Cardiac septum (tissue), 1 donor: ENCODE results near the gene OR52K2. TPM values are rescaled to one million over a fixed set of nuclear protein-coding genes. Genes with fewer than 3 reads are reported as not detected.
"Not testable (repeated sequence)": the region's sequence is repeated elsewhere in the genome, so short reads cannot be mapped to it uniquely, and the experiment has no call there.

Source experiments
- DNase-seq: peaks from one replicate; pipeline ENCODE4 v3.0.0-alpha.2; 2020; ENCODE audit warnings: low spot score
- intact Hi-C: fragments of 100-400 bp; cut with DNase I; formaldehyde crosslinking; loops from one replicate; pipeline ENCODE4 v1.14.0; 2022
- total RNA-seq: library from RNA; stranded (reverse); fragmentation: NEBNext Ultra II Directional; extraction: Animal tissue kit (Norgen Biotek cat#: 25700); gene quantifications from one replicate; pipeline ENCODE4 v1.2.1, GENCODE V29; 2021
- donor health status: DM: no; HTN: no; CAD: no.

Gene OR52K2
- total RNA-seq, 1 donor from 2014 or later: not detected

- intact Hi-C loops: no loop called here
- DNase-seq: no peak
Measured at GRCh38 chr11:4467811-4468606, 18.9 kb downstream of the OR52K2 start.

GRCh38 chr11:4479644-4480043 lies 30.5 kb downstream of the OR52K2 start:
- no peak for DNase-seq
- intact Hi-C loops: no loop called here

GRCh38 chr11:4480577-4481239 lies 31.6 kb downstream of the OR52K2 start:
- intact Hi-C loops: no loop called here
- DNase-seq: no peak

- intact Hi-C loops: no loop called here
- no peak for DNase-seq
Measured at GRCh38 chr11:4481240-4481582, 32.1 kb downstream of the OR52K2 start.

- DNase-seq: no peak
- intact Hi-C loops: no loop called here
Measured at GRCh38 chr11:4482445-4482844, 33.4 kb downstream of the OR52K2 start, which contains the start of gene OR52K1. Gene OR52K1, plus strand, starts transcription at chr11:4482646. Its CDS starts 6,255 bp downstream, at chr11:4488901.

GRCh38 chr11:4484310-4484709 lies 35.2 kb downstream of the OR52K2 start:
- intact Hi-C loops: no loop called here
- no peak for DNase-seq

GRCh38 chr11:4491405-4491804 lies 42.3 kb downstream of the OR52K2 start:
- intact Hi-C loops, DNase-seq: not testable (repeated sequence)

GRCh38 chr11:4491878-4492606 lies 42.9 kb downstream of the OR52K2 start:
- intact Hi-C loops: no loop called here
- DNase-seq: no peak

- DNase-seq: no peak
- intact Hi-C loops: loop anchor here (1.0 kb wide), 1 partner anchor 306 kb away; no protein-coding TSS in a partner anchor
Measured at GRCh38 chr11:4493480-4493818, 44.4 kb downstream of the OR52K2 start.

GRCh38 chr11:4495487-4495886 lies 46.4 kb downstream of the OR52K2 start:
- no peak for DNase-seq
- intact Hi-C loops: no loop called here

- intact Hi-C loops: no loop called here
- DNase-seq: no peak
Measured at GRCh38 chr11:4495986-4496385, 46.9 kb downstream of the OR52K2 start.

- intact Hi-C loops: no loop called here
Measured at GRCh38 chr11:4496557-4497248, 47.6 kb downstream of the OR52K2 start.

More at GRCh38 chr11:4496557-4497248, 47.6 kb downstream of the OR52K2 start:
- no peak for DNase-seq

Other genes with a start within 250 kb of the OR52K2 start
- gene OR52B4, start 80.9 kb upstream of the OR52K2 start, total RNA-seq: not detected
- 5.9 TPM for gene TRIM21, start 55.6 kb upstream of the OR52K2 start, total RNA-seq
- gene OR52K1, start 33.4 kb downstream of the OR52K2 start, total RNA-seq: not detected
- not detected for gene OR52M1, start 95.9 kb downstream of the OR52K2 start, total RNA-seq
- gene OR52I2, start 132.4 kb downstream of the OR52K2 start, total RNA-seq: not detected
- not detected for gene OR52I1, start 144.7 kb downstream of the OR52K2 start, total RNA-seq
- 7.8 TPM for gene TRIM68, start 158.9 kb downstream of the OR52K2 start, total RNA-seq
- gene OR51D1, start 188.2 kb downstream of the OR52K2 start, total RNA-seq: not detected
- 1.00 TPM for gene OR51E1, start 194.7 kb downstream of the OR52K2 start, total RNA-seq
- not detected for gene OR51E2, start 248.6 kb downstream of the OR52K2 start, total RNA-seq